H1 (cell line): ENCODE results near the gene NOP9. TPM values are rescaled to one million over a fixed set of nuclear protein-coding genes. Genes with fewer than 3 reads are reported as not detected.

Source experiments
- CTCF ChIA-PET: fragments of 300-600 bp; sonication (Branson Sonifier 250); formaldehyde crosslinking; loops from one replicate; lab custom pipeline; 2021; ENCODE audit not compliant: partially characterized antibody; lab: Charles Lee
- POLR2A ChIA-PET: fragments of 300-600 bp; sonication (Branson Sonifier 250); formaldehyde crosslinking; loops from one replicate; lab custom pipeline; 2021; ENCODE audit warnings: inconsistent platforms; ENCODE audit not compliant: partially characterized antibody; lab: Charles Lee
- DNase-seq, 2 experiments: peaks; one replicate each; pipeline versions ENCODE4 v3.0.0 to v3.0.0-alpha.2; 2010 to 2022; ENCODE audit warnings: low spot score in 2 of 2, low read depth in 1 of 2, mixed read lengths in 1 of 2
- FAIRE-seq: peaks from 2 replicates; lab custom pipeline; 2011; peaks lifted over from hg19 to GRCh38; lab: Jason Lieb, UNC
- H2AFZ ChIP-seq: 2 replicates; pipeline ENCODE4 v1.8.1; 2012; ENCODE audit warnings: low read length, inconsistent platforms
- H2AK5ac ChIP-seq: 2 replicates; pipeline ENCODE4 v1.6.1; 2013; ENCODE audit warnings: low read depth, low read length
- H2BK120ac ChIP-seq: replicated peaks from 2 replicates; pipeline ENCODE3; 2013; ENCODE audit warnings: low read depth, low read length, inconsistent platforms
- H2BK12ac ChIP-seq: 2 replicates; pipeline ENCODE4 v1.6.1; 2013; ENCODE audit warnings: low read depth, low read length
- H2BK15ac ChIP-seq: 2 replicates; pipeline ENCODE4 v1.6.1; 2013; ENCODE audit warnings: low read length
- H2BK20ac ChIP-seq: 2 replicates; pipeline ENCODE4 v1.6.1; 2013; ENCODE audit warnings: low read length
- H2BK5ac ChIP-seq: 2 replicates; pipeline ENCODE4 v1.6.1; 2013; ENCODE audit warnings: low read depth, low read length
- H3K14ac ChIP-seq: 2 replicates; pipeline ENCODE4 v1.6.1; 2013; ENCODE audit warnings: inconsistent platforms; ENCODE audit not compliant: insufficient read length
- H3K18ac ChIP-seq: 2 replicates; pipeline ENCODE4 v1.6.1; 2013; ENCODE audit warnings: low read length; ENCODE audit errors: extremely low read depth
- H3K23ac ChIP-seq: 2 replicates; pipeline ENCODE4 v1.6.1; 2013; ENCODE audit warnings: inconsistent platforms; ENCODE audit not compliant: insufficient read length
- H3K23me2 ChIP-seq: 2 replicates; pipeline ENCODE4 v1.6.1; 2013; ENCODE audit warnings: low read depth, low read length
- H3K27ac ChIP-seq: 2 replicates; pipeline ENCODE4 v1.6.1; 2011; ENCODE audit warnings: low read depth, low read length, inconsistent platforms
- H3K27me3 ChIP-seq, 4 experiments: replicated peaks in 1 of 4; 1 replicate in 1 of 4; 2 replicates in 3 of 4; pipeline versions ENCODE4 v1.6.1 to v1.8.1; 2011 to 2013; ENCODE audit warnings: low read length in 3 of 4, mild to moderate bottlenecking in 3 of 4, inconsistent platforms in 2 of 4, mixed read lengths in 2 of 4, moderate library complexity in 1 of 4; ENCODE audit not compliant: control insufficient read depth in 3 of 4, insufficient read depth in 3 of 4; ENCODE audit errors: extremely low read depth in 1 of 4
- H3K36me3 ChIP-seq, 4 experiments: 2 replicates each; pipeline versions ENCODE4 v1.6.1 to v1.8.1; 2011 to 2013; ENCODE audit warnings: mild to moderate bottlenecking in 4 of 4, low read length in 3 of 4, moderate library complexity in 2 of 4, control low read depth in 1 of 4, inconsistent platforms in 1 of 4; ENCODE audit not compliant: insufficient read depth in 4 of 4, control insufficient read depth in 2 of 4
- H3K4ac ChIP-seq: replicated peaks from 2 replicates; pipeline ENCODE3; 2013; ENCODE audit warnings: low read length, low read depth, mixed read lengths, inconsistent platforms; ENCODE audit not compliant: insufficient read length
- H3K4me1 ChIP-seq, 4 experiments: replicated peaks in 1 of 4; 1 replicate in 1 of 4; 2 replicates in 3 of 4; pipeline versions ENCODE4 v1.6.1 to v1.8.1; 2011 to 2013; ENCODE audit warnings: low read length in 3 of 4, inconsistent platforms in 2 of 4, mixed read lengths in 1 of 4; ENCODE audit not compliant: insufficient read depth in 4 of 4, control insufficient read depth in 3 of 4
- H3K4me2 ChIP-seq, 2 experiments: 2 replicates each; pipeline versions ENCODE4 v1.6.1 to v1.8.1; 2011 to 2013; ENCODE audit warnings: low read depth in 2 of 2, low read length in 2 of 2, control low read depth in 1 of 2, inconsistent platforms in 1 of 2, mild to moderate bottlenecking in 1 of 2; ENCODE audit not compliant: insufficient read depth in 1 of 2
- H3K4me3 ChIP-seq, 4 experiments: fragments of 200-600, 300-600 bp in 1 of 4; sonication (generic), shearing (Covaris generic), sonication (Bioruptor Twin) in 1 of 4; 2 replicates each; pipeline versions ENCODE4 v1.5.1 to v1.8.1; 2011 to 2016; ENCODE audit warnings: low read length in 4 of 4, low read depth in 3 of 4, control low read depth in 2 of 4, inconsistent platforms in 2 of 4, mild to moderate bottlenecking in 2 of 4, mixed read lengths in 1 of 4, moderate library complexity in 1 of 4; ENCODE audit not compliant: insufficient read depth in 2 of 4; ENCODE audit errors: extremely low read depth in 1 of 4
- H3K56ac ChIP-seq: replicated peaks from 2 replicates; pipeline ENCODE3; 2013; ENCODE audit warnings: low read depth, mild to moderate bottlenecking, mixed read lengths, low read length, inconsistent platforms; ENCODE audit not compliant: insufficient read length
- H3K79me1 ChIP-seq: 2 replicates; pipeline ENCODE4 v1.6.1; 2013; ENCODE audit warnings: low read depth, low read length, control low read depth
- H3K79me2 ChIP-seq, 2 experiments: 2 replicates each; pipeline versions ENCODE4 v1.6.1 to v1.8.1; 2012 to 2013; ENCODE audit warnings: low read length in 2 of 2, mild to moderate bottlenecking in 2 of 2, inconsistent platforms in 1 of 2; ENCODE audit not compliant: insufficient read depth in 2 of 2, control insufficient read depth in 1 of 2
- H3K9ac ChIP-seq, 4 experiments: replicated peaks in 1 of 4; 1 replicate in 1 of 4; 2 replicates in 3 of 4; pipeline versions ENCODE4 v1.6.1 to v1.8.1; 2011 to 2013; ENCODE audit warnings: low read depth in 3 of 4, low read length in 3 of 4, control low read depth in 2 of 4, mild to moderate bottlenecking in 2 of 4, moderate library complexity in 2 of 4, inconsistent platforms in 1 of 4; ENCODE audit errors: extremely low read depth in 1 of 4
- H3K9me3 ChIP-seq, 2 experiments: 2 replicates each; pipeline versions ENCODE4 v1.6.1 to v1.8.1; 2012 to 2013; ENCODE audit warnings: mild to moderate bottlenecking in 2 of 2, moderate library complexity in 2 of 2, control low read depth in 1 of 2, inconsistent platforms in 1 of 2, low read depth in 1 of 2, low read length in 1 of 2, mixed read lengths in 1 of 2; ENCODE audit not compliant: insufficient read depth in 2 of 2
- H4K20me1 ChIP-seq, 2 experiments: replicated peaks in 1 of 2; 2 replicates each; pipeline versions ENCODE3 to v1.8.1; 2011 to 2013; ENCODE audit warnings: inconsistent platforms in 2 of 2, low read length in 2 of 2, mild to moderate bottlenecking in 1 of 2; ENCODE audit not compliant: insufficient read depth in 2 of 2, control insufficient read depth in 1 of 2
- H4K5ac ChIP-seq: 2 replicates; pipeline ENCODE4 v1.6.1; 2013; ENCODE audit warnings: low read length, low read depth, mixed read lengths, inconsistent platforms; ENCODE audit not compliant: insufficient read length
- H4K8ac ChIP-seq: 2 replicates; pipeline ENCODE4 v1.8.0; 2013; ENCODE audit warnings: mild to moderate bottlenecking, moderate library complexity, low read length, inconsistent platforms; ENCODE audit not compliant: insufficient read depth; ENCODE audit errors: extremely low read depth
- H4K91ac ChIP-seq: replicated peaks from 2 replicates; pipeline ENCODE3; 2013; ENCODE audit warnings: low read length, mixed read lengths, inconsistent platforms; ENCODE audit not compliant: insufficient read length
- BCL11A ChIP-seq, 2 experiments: IDR thresholded peaks; one replicate each; pipeline ENCODE4 v1.6.1; 2011; ENCODE audit warnings: low read depth in 2 of 2, low read length in 2 of 2, mild to moderate bottlenecking in 2 of 2
- CTBP2 ChIP-seq: IDR thresholded peaks from 2 replicates; pipeline ENCODE4 v1.7.0; 2011; ENCODE audit warnings: borderline replicate concordance, mild to moderate bottlenecking, moderate library complexity, mixed read lengths, low read length; ENCODE audit not compliant: insufficient read depth, insufficient read length
- CTCF ChIP-seq, 3 experiments: IDR thresholded peaks; 1 replicate in 2 of 3; 2 replicates in 1 of 3; pipeline versions ENCODE4 v1.5.1 to v1.6.1; 2011; ENCODE audit warnings: low read length in 3 of 3, mild to moderate bottlenecking in 3 of 3, inconsistent platforms in 2 of 3, low read depth in 1 of 3, moderate library complexity in 1 of 3; ENCODE audit not compliant: insufficient read depth in 1 of 3; ENCODE audit errors: control extremely low read depth in 1 of 3
- E2F6 ChIP-seq: IDR thresholded peaks from 2 replicates; pipeline ENCODE4 v1.6.1; 2012; ENCODE audit warnings: inconsistent platforms
- JUND ChIP-seq: IDR thresholded peaks from 2 replicates; pipeline ENCODE4 v1.6.1; 2011; ENCODE audit warnings: mild to moderate bottlenecking, improper control_type of control experiment, low read length
- KDM4A ChIP-seq: IDR thresholded peaks from one replicate; pipeline ENCODE4 v1.7.1; 2012; ENCODE audit warnings: low read depth, mild to moderate bottlenecking, moderate library complexity, low read length, inconsistent platforms; ENCODE audit not compliant: severe bottlenecking
- RFX5 ChIP-seq: IDR thresholded peaks from 2 replicates; pipeline ENCODE4 v1.6.1; 2011; ENCODE audit warnings: low read depth, low read length, improper control_type of control experiment, borderline replicate concordance
- RXRA ChIP-seq: IDR thresholded peaks from 2 replicates; pipeline ENCODE4 v1.6.1; 2011; ENCODE audit warnings: low read depth, mild to moderate bottlenecking, low read length, moderate library complexity; ENCODE audit not compliant: insufficient read depth
- SAP30 ChIP-seq: fragments of 300-600 bp; sonication (generic); IDR thresholded peaks from 2 replicates; pipeline ENCODE4 v1.7.1; 2012; ENCODE audit warnings: low read length, moderate library complexity, mild to moderate bottlenecking, inconsistent platforms; ENCODE audit not compliant: insufficient read depth, insufficient replicate concordance
- SRF ChIP-seq: IDR thresholded peaks from 2 replicates; pipeline ENCODE4 v1.6.1; 2011; ENCODE audit warnings: mild to moderate bottlenecking, low read depth, low read length, moderate library complexity
- WGBS, 2 experiments: shearing (Covaris generic) in 1 of 2; methylation state at CpG; one replicate each; pipeline versions ENCODE4 v1.1.6 to v1.1.7; 2013 to 2015; ENCODE audit warnings: low lambda C conversion rate in 2 of 2, mixed read lengths in 2 of 2, inconsistent platforms in 1 of 2, low coverage in 1 of 2, missing lambda C conversion rate in 1 of 2; ENCODE audit not compliant: insufficient replicate concordance in 2 of 2, insufficient coverage in 1 of 2, insufficient read length in 1 of 2; ENCODE audit errors: extremely low coverage in 1 of 2, missing lambda C conversion rate in 1 of 2; 5-methylcytosine and 5-hydroxymethylcytosine counted together
- polyA plus RNA-seq, 7 experiments: library from polyadenylated mRNA; depleted of rRNA in 3 of 7; stranded (reverse) in 5 of 7; unstranded in 2 of 7; fragments of >200 nt in 5 of 7; fragments of 200-250 nt in 2 of 7; gene quantifications; 1 replicate in 5 of 7; 2 replicates in 1 of 7; 4 replicates in 1 of 7; pipeline versions ENCODE4 v1.2.1 to v1.2.3, GENCODE V29; 2011 to 2013; ENCODE audit warnings: missing spikeins in 2 of 7, mixed read lengths in 2 of 7
- total RNA-seq: library from RNA; stranded (reverse); fragmentation: NEBNext Ultra II Directional; extraction: Animal tissue kit (Norgen Biotek cat#: 25700); gene quantifications from 2 replicates; pipeline ENCODE4 v1.2.1, GENCODE V29; 2021

The NOP9 gene
- total and polyA plus RNA-seq, 2 of the 8 experiments (the other 6 are each of a cell fraction or from before 2014, with no cell fraction given), result 17.8 to 34.8 TPM

GRCh38 chr14:24272467-24272866, 27.2 kb upstream of the NOP9 start:
- ChIA-PET CTCF (interaction anchor here (0.7 to 8.6 kb wide), 12 partner anchors 11 to 155 kb away, joined by 3 to 94 read pairs (median 18); partner anchors contain the start of genes CIDEB, DHRS1, GMPR2 and LTB4R2), POLR2A (interaction anchor here (1.0 to 2.7 kb wide), 6 partner anchors 8 to 87 kb away, joined by 3 to 25 read pairs (median 10); partner anchors contain the start of genes CHMP4A and RIPK3)
- H2AFZ ChIP-seq, result no peak overlapping the region
- no peak overlapping the region for H3K18ac ChIP-seq
- no peaks in the 10 kb centered on the region for H3K9me3 ChIP-seq
- no peak overlapping the region for H3K56ac ChIP-seq
- no peak for FAIRE-seq
- no peak overlapping the region for H4K8ac ChIP-seq
- no peak overlapping the region for H2BK12ac ChIP-seq
- no peak overlapping the region for H3K27ac ChIP-seq
- H3K23ac ChIP-seq, result no peak overlapping the region
- H4K91ac ChIP-seq, result no peak overlapping the region
- H2AK5ac ChIP-seq, result no peak overlapping the region
- H4K20me1 ChIP-seq, result peaks cover 0 to 2% of the 10 kb centered on the region in 2 experiments
- no peak for DNase-seq
- peaks cover 4% of the 10 kb centered on the region for H3K23me2 ChIP-seq
- H2BK15ac ChIP-seq, result no peak overlapping the region
- no peak overlapping the region for H4K5ac ChIP-seq
- H3K9ac ChIP-seq, result no peak overlapping the region
- no peaks in the 10 kb centered on the region for H3K79me2 ChIP-seq
- no peaks in the 10 kb centered on the region; a peak in 1 of 7 replicates for H3K27me3 ChIP-seq
- no peak overlapping the region for H2BK120ac ChIP-seq
- WGBS, 2 experiments, result 83% methylated on average over 2 of the region's 2 CpGs; no CpG with 5 or more reads in 1 of the 2 experiments
- H3K4me2 ChIP-seq, result no peak overlapping the region; a peak in 1 of 4 replicates
- no peak overlapping the region for H2BK5ac ChIP-seq
- no peak overlapping the region for H3K4ac ChIP-seq
- no peak overlapping the region for H2BK20ac ChIP-seq
- H3K4me3 ChIP-seq, result no peak overlapping the region
- no peaks in the 10 kb centered on the region for H3K79me1 ChIP-seq
- no peaks in the 10 kb centered on the region; a peak in 1 of 8 replicates for H3K36me3 ChIP-seq
- H3K4me1 ChIP-seq, result peaks cover 0 to 4% (median 2%) of the 10 kb centered on the region in 4 experiments; a peak in 4 of 7 replicates
- no peak overlapping the region for H3K14ac ChIP-seq
- TF ChIP-seq CTCF (IDR thresholded peaks at IDR 0.05; ENCODE audit: control extremely low read depth in 1 of 3, insufficient read depth in 1 of 3, low read depth in 1 of 3, low read length in 3 of 3) (no peak), SAP30 (no peak), E2F6 (no peak), JUND (no peak), RXRA (no peak), KDM4A (no peak), SRF (no peak), BCL11A (IDR thresholded peaks at IDR 0.05; ENCODE audit: low read depth in 2 of 2, low read length in 2 of 2) (no peak), RFX5 (no peak), CTBP2 (no peak)
